Parathyroid adenoma (tissue), 2 donors: Measurements from ENCODE around the gene CTRL.

Source experiments
- H2AFZ ChIP-seq: fragments of 300-600 bp; sonication (generic); one replicate; pipeline ENCODE4 v1.7.0; 2017; ENCODE audit warnings: antibody characterized with exemption, mild to moderate bottlenecking
- H3K27ac ChIP-seq: fragments of 300-600 bp; sonication (generic); one replicate; pipeline ENCODE4 v1.7.0; 2017
- H3K27me3 ChIP-seq: fragments of 300-600 bp; sonication (generic); one replicate; pipeline ENCODE4 v1.7.0; 2017; ENCODE audit warnings: low read length; ENCODE audit not compliant: control insufficient read depth, insufficient read depth
- H3K36me3 ChIP-seq: fragments of 300-600 bp; sonication (generic); one replicate; pipeline ENCODE4 v1.7.0; 2017; ENCODE audit warnings: low read length; ENCODE audit not compliant: control insufficient read depth, insufficient read depth
- H3K4me1 ChIP-seq: fragments of 300-600 bp; sonication (generic); one replicate; pipeline ENCODE4 v1.7.0; 2017; ENCODE audit warnings: control low read depth
- H3K4me2 ChIP-seq: fragments of 300-600 bp; sonication (generic); one replicate; pipeline ENCODE4 v1.7.0; 2017; ENCODE audit warnings: low read length
- H3K4me3 ChIP-seq: fragments of 300-600 bp; sonication (generic); one replicate; pipeline ENCODE4 v1.7.0; 2017; ENCODE audit warnings: low read depth, low read length
- H3K79me2 ChIP-seq: fragments of 300-600 bp; sonication (generic); one replicate; pipeline ENCODE4 v1.7.0; 2017; ENCODE audit warnings: control low read depth
- H3K9ac ChIP-seq: fragments of 300-600 bp; sonication (generic); one replicate; pipeline ENCODE4 v1.7.0; 2017; ENCODE audit warnings: mild to moderate bottlenecking
- H3K9me3 ChIP-seq: fragments of 300-600 bp; sonication (generic); one replicate; pipeline ENCODE4 v1.7.0; 2017; ENCODE audit warnings: low read length; ENCODE audit not compliant: control insufficient read depth
- CTCF ChIP-seq: fragments of 300-600 bp; sonication (generic); IDR thresholded peaks from one replicate; pipeline ENCODE4 v1.7.0; 2017; ENCODE audit warnings: antibody characterized with exemption, mild to moderate bottlenecking
- donor health status: primary hyperparathyroidism.

CTRL gene

GRCh38 chr16:67924140-67924906 is 7.3 kb downstream of the CTRL start:
- H3K27me3 ChIP-seq, result no peaks in the 10 kb centered on the region
- H3K79me2 ChIP-seq, result peaks cover 48% of the 10 kb centered on the region
- TF ChIP-seq CTCF, result no peak
- no peak overlapping the region for H3K9ac ChIP-seq
- H3K4me2 ChIP-seq, result no peak overlapping the region
- H3K36me3 ChIP-seq, result no peaks in the 10 kb centered on the region
- no peak overlapping the region for H2AFZ ChIP-seq
- no peaks in the 10 kb centered on the region for H3K9me3 ChIP-seq
- H3K27ac ChIP-seq, result no peak overlapping the region
- no peaks in the 10 kb centered on the region for H3K4me1 ChIP-seq
- no peak overlapping the region for H3K4me3 ChIP-seq

- Histone ChIP-seq H3K27ac (no peak overlapping the region), H3K79me2 (peaks cover 49% of the 10 kb centered on the region), H3K9me3 (no peaks in the 10 kb centered on the region), H3K4me3 (no peak overlapping the region), H3K4me1 (no peaks in the 10 kb centered on the region), H3K9ac (no peak overlapping the region), H3K27me3 (no peaks in the 10 kb centered on the region), H2AFZ (no peak overlapping the region), H3K4me2 (no peak overlapping the region), H3K36me3 (no peaks in the 10 kb centered on the region)
- no peak for TF ChIP-seq CTCF
These were observed 8.1 kb downstream of the CTRL start for GRCh38 chr16:67923414-67924116.

- Histone ChIP-seq H3K27me3 (no peaks in the 10 kb centered on the region), H3K4me2 (no peak overlapping the region), H3K4me1 (peaks cover under 1% of the 10 kb centered on the region), H3K79me2 (peaks cover 48% of the 10 kb centered on the region), H3K4me3 (no peak overlapping the region), H3K27ac (no peak overlapping the region), H3K36me3 (no peaks in the 10 kb centered on the region), H2AFZ (no peak overlapping the region), H3K9me3 (no peaks in the 10 kb centered on the region), H3K9ac (no peak overlapping the region)
- TF ChIP-seq CTCF, result no peak
These were observed 8.9 kb downstream of the CTRL start for GRCh38 chr16:67922740-67923139.

GRCh38 chr16:67922221-67922620 is 9.4 kb downstream of the CTRL start:
- Histone ChIP-seq H3K9me3 (no peaks in the 10 kb centered on the region), H3K79me2 (peaks cover 53% of the 10 kb centered on the region), H3K9ac (no peak overlapping the region), H3K36me3 (no peaks in the 10 kb centered on the region), H3K4me3 (no peak overlapping the region), H3K4me1 (peaks cover 5% of the 10 kb centered on the region), H2AFZ (no peak overlapping the region), H3K27ac (no peak overlapping the region), H3K27me3 (no peaks in the 10 kb centered on the region), H3K4me2 (no peak overlapping the region)
- no peak for TF ChIP-seq CTCF
